Gastroesophageal sphincter (tissue), 4 donors: Measurements from ENCODE around the gene ZNF215. TPM values are rescaled to one million over a fixed set of nuclear protein-coding genes. Genes with fewer than 3 reads are reported as not detected.
A peak's percentile ranks its signal among the peaks of the same experiment; 100 is the strongest.
"Not testable (repeated sequence)": the region's sequence is repeated elsewhere in the genome, so short reads cannot be mapped to it uniquely, and the experiment has no call there.

ENCODE experiments used
- ATAC-seq: fragments of 150-250 bp; one replicate; pipeline ENCODE4 v1.9.1; 2016; ENCODE audit warnings: mild to moderate bottlenecking, moderate library complexity
- H3K27ac ChIP-seq, 4 donors: fragments of 200-600 bp; sonication (generic) in 3 of 4; 1 replicate in 3 of 4; 2 replicates in 1 of 4; pipeline ENCODE4 v1.5.1; 2016 to 2019
- H3K27me3 ChIP-seq: fragments of 200-600 bp; sonication (generic); one replicate; pipeline ENCODE4 v1.5.1; 2019
- H3K36me3 ChIP-seq, 2 donors: fragments of 200-600 bp; sonication (generic); one replicate each; pipeline ENCODE4 v1.5.1; 2019; ENCODE audit warnings: control low read depth in 1 of 2
- H3K4me1 ChIP-seq, 3 donors: fragments of 200-600 bp; sonication (generic); 1 replicate in 2 of 3; 2 replicates in 1 of 3; pipeline ENCODE4 v1.5.1; 2016 to 2019; ENCODE audit warnings: control low read depth in 2 of 3
- H3K4me3 ChIP-seq, 2 donors: fragments of 200-600 bp; sonication (generic); one replicate each; pipeline ENCODE4 v1.5.1; 2019; ENCODE audit warnings: mild to moderate bottlenecking in 1 of 2, moderate library complexity in 1 of 2
- H3K9me3 ChIP-seq, 3 donors: fragments of 200-600 bp; sonication (generic); one replicate each; pipeline ENCODE4 v1.5.1; 2017 to 2019; ENCODE audit warnings: control low read depth in 2 of 3
- CTCF ChIP-seq, 4 experiments: fragments of 200-600 bp in 2 of 4; fragments of 450-650 bp in 2 of 4; sonication (generic) in 1 of 4; IDR thresholded peaks; one replicate each; pipeline ENCODE4 v1.5.1; 2017 to 2019; ENCODE audit warnings: antibody characterized with exemption in 4 of 4, mild to moderate bottlenecking in 2 of 4, moderate library complexity in 2 of 4
- EP300 ChIP-seq: sonication (generic); formaldehyde crosslinking; IDR thresholded peaks from one replicate; pipeline ENCODE4 v1.6.1; 2017; ENCODE audit warnings: antibody characterized with exemption, mild to moderate bottlenecking
- POLR2A ChIP-seq, 2 donors: fragments of 450-650 bp; IDR thresholded peaks; one replicate each; pipeline ENCODE4 v1.6.1; 2017; ENCODE audit warnings: antibody characterized with exemption in 2 of 2, mild to moderate bottlenecking in 2 of 2, moderate library complexity in 1 of 2
- POLR2AphosphoS5 ChIP-seq: sonication (generic); formaldehyde crosslinking; IDR thresholded peaks from one replicate; pipeline ENCODE4 v1.6.1; 2017; ENCODE audit warnings: antibody characterized with exemption
- WGBS, 2 donors: methylation state at CpG; one replicate each; pipeline ENCODE4 v1.1.5; 2018; ENCODE audit warnings: low coverage in 1 of 2; 5-methylcytosine and 5-hydroxymethylcytosine counted together
- total RNA-seq, 4 donors: library from RNA; depleted of rRNA; stranded (reverse); fragments of >200 nt; gene quantifications; one replicate each; pipeline ENCODE4 v1.1.0, GENCODE V29; 2016

ZNF215 gene
- under 1 TPM; 0.20 to 0.54 (median 0.36) TPM for total RNA-seq

- WGBS, 2 donors, result 0% methylated on average over 24 of the region's 61 CpGs; no CpG with 5 or more reads in 1 of the 2 donors
- TF ChIP-seq POLR2A (IDR thresholded peaks at IDR 0.05) (no peak), POLR2AphosphoS5 (no peak), CTCF (IDR thresholded peaks at IDR 0.05) (no peak), EP300 (no peak)
- no peaks in the 10 kb centered on the region for H3K9me3 ChIP-seq
- peaks cover 31% of the 10 kb centered on the region for H3K27me3 ChIP-seq
- H3K36me3 ChIP-seq, result no peaks in the 10 kb centered on the region
- H3K4me1 ChIP-seq, result peaks cover 0 to 13% (median 6%) of the 10 kb centered on the region in 3 donors
- peak within 1 kb of the TSS; percentile 39 to 52 for H3K4me3 ChIP-seq
- peak; percentile 84 for ATAC-seq
- H3K27ac ChIP-seq, result peak within 1 kb of the TSS in 2 of 4 donors; percentile 28 to 64
These were observed at the start of gene ZNF215 for GRCh38 chr11:6926208-6927029. Gene ZNF215, plus strand, starts transcription at chr11:6926426. Its CDS starts 5,847 bp downstream, at chr11:6932273.

- Histone ChIP-seq H3K27ac (no peak overlapping the region), H3K27me3 (no peaks in the 10 kb centered on the region), H3K36me3 (no peaks in the 10 kb centered on the region), H3K9me3 (peaks cover 0 to 5% (median 0%) of the 10 kb centered on the region in 3 donors), H3K4me3 (no peak overlapping the region), H3K4me1 (no peaks in the 10 kb centered on the region)
- 81 to 87% methylated on average over 3 of the region's 3 CpGs for WGBS, 2 donors
- no peak for TF ChIP-seq CTCF (IDR thresholded peaks at IDR 0.05)
- TF ChIP-seq EP300, result no peak
- TF ChIP-seq POLR2AphosphoS5, result no peak
- no peak for TF ChIP-seq POLR2A (IDR thresholded peaks at IDR 0.05)
- ATAC-seq, result no peak
These were observed 49.3 kb upstream of the ZNF215 start for GRCh38 chr11:6876914-6877313.

GRCh38 chr11:6882751-6883150 lies 43.5 kb upstream of the ZNF215 start:
- H3K9me3 ChIP-seq, result peaks cover 0 to 3% (median 0%) of the 10 kb centered on the region in 3 donors
- no peak for ATAC-seq
- H3K27me3 ChIP-seq, result no peaks in the 10 kb centered on the region
- no peaks in the 10 kb centered on the region for H3K36me3 ChIP-seq
- TF ChIP-seq EP300 (no peak), POLR2AphosphoS5 (no peak), CTCF (IDR thresholded peaks at IDR 0.05) (no peak), POLR2A (IDR thresholded peaks at IDR 0.05) (no peak)
- H3K4me3 ChIP-seq, result no peak overlapping the region
- no peaks in the 10 kb centered on the region for H3K4me1 ChIP-seq
- H3K27ac ChIP-seq, result no peak overlapping the region

GRCh38 chr11:6887711-6888110 lies 38.5 kb upstream of the ZNF215 start:
- H3K36me3 ChIP-seq, H3K27ac ChIP-seq, H3K9me3 ChIP-seq, H3K4me1 ChIP-seq, H3K27me3 ChIP-seq, H3K4me3 ChIP-seq, ATAC-seq: not testable (repeated sequence)
- WGBS, 2 donors, result 95 to 98% methylated on average over 2 to 5 of the region's 5 CpGs

- WGBS, 2 donors, result 60 to 87% methylated on average over 3 to 4 of the region's 4 CpGs
- no peak overlapping the region for H3K4me3 ChIP-seq
- no peaks in the 10 kb centered on the region for H3K36me3 ChIP-seq
- no peaks in the 10 kb centered on the region for H3K4me1 ChIP-seq
- no peaks in the 10 kb centered on the region for H3K27me3 ChIP-seq
- peaks cover 0 to 4% (median 0%) of the 10 kb centered on the region in 3 donors for H3K9me3 ChIP-seq
- no peak overlapping the region for H3K27ac ChIP-seq
- ATAC-seq, result no peak
- TF ChIP-seq POLR2A (IDR thresholded peaks at IDR 0.05) (no peak), POLR2AphosphoS5 (no peak), EP300 (no peak), CTCF (IDR thresholded peaks at IDR 0.05) (no peak)
These were observed 37.4 kb upstream of the ZNF215 start for GRCh38 chr11:6888830-6889229.
